Transverse colon (tissue), 4 donors: ENCODE data around the gene ZNF221. TPM values are rescaled to one million over a fixed set of nuclear protein-coding genes. Genes with fewer than 3 reads are reported as not detected.
A peak's percentile ranks its signal among the peaks of the same experiment; 100 is the strongest.

Experiments
- DNase-seq: peaks from one replicate; pipeline ENCODE4 v3.0.0-alpha.2; 2019
- H3K27ac ChIP-seq, 4 donors: fragments of 200-600 bp; sonication (generic); 2 replicates each; pipeline ENCODE4 v1.5.1; 2016 to 2018; ENCODE audit warnings: inconsistent platforms in 4 of 4
- H3K27me3 ChIP-seq: fragments of 200-600 bp; sonication (generic); 2 replicates; pipeline ENCODE4 v1.5.1; 2017; ENCODE audit warnings: inconsistent platforms
- H3K36me3 ChIP-seq, 4 donors: fragments of 200-600 bp; sonication (generic); 2 replicates each; pipeline ENCODE4 v1.5.1; 2017 to 2019; ENCODE audit warnings: inconsistent platforms in 4 of 4
- H3K4me1 ChIP-seq, 4 donors: fragments of 200-600 bp; sonication (generic); 2 replicates each; pipeline ENCODE4 v1.5.1; 2017 to 2020; ENCODE audit warnings: inconsistent platforms in 4 of 4
- H3K4me3 ChIP-seq, 4 donors: fragments of 200-600 bp; sonication (generic); 1 replicate in 1 of 4; 2 replicates in 3 of 4; pipeline versions ENCODE4 v1.5.1 to v1.6.1; 2017 to 2019; ENCODE audit warnings: inconsistent platforms in 4 of 4
- H3K9me3 ChIP-seq, 2 donors: fragments of 200-600 bp; sonication (generic); 2 replicates each; pipeline ENCODE4 v1.5.1; 2017 to 2019; ENCODE audit warnings: inconsistent platforms in 2 of 2
- EP300 ChIP-seq: sonication (generic); formaldehyde crosslinking; IDR thresholded peaks from one replicate; pipeline ENCODE4 v1.6.1; 2017; ENCODE audit warnings: antibody characterized with exemption, low read depth
- POLR2A ChIP-seq: fragments of 450-650 bp; IDR thresholded peaks from one replicate; pipeline ENCODE4 v1.6.1; 2016; ENCODE audit warnings: antibody characterized with exemption, mild to moderate bottlenecking, moderate library complexity
- POLR2AphosphoS5 ChIP-seq, 3 donors: sonication (generic); formaldehyde crosslinking; IDR thresholded peaks; one replicate each; pipeline ENCODE4 v1.6.1; 2016; ENCODE audit warnings: antibody characterized with exemption in 3 of 3
- WGBS, 2 donors: methylation state at CpG; one replicate each; pipeline ENCODE4 v1.1.5; 2018; ENCODE audit warnings: low coverage in 1 of 2; 5-methylcytosine and 5-hydroxymethylcytosine counted together
- in situ Hi-C, 4 donors: fragments of 200-750 bp; cut with MboI; loops; one replicate each; pipeline versions ENCODE4 v1.15.0 to v1.15.1; 2017; ENCODE audit warnings: low sequenced_read_pairs in 3 of 4, low pct_ligation_motif_present in 1 of 4, low pct_unique_long_range_greater_than_20kb in 1 of 4
- intact Hi-C: fragments of 100-400 bp; cut with DNase I; formaldehyde crosslinking; loops from one replicate; pipeline ENCODE4 v1.15.1; 2023; ENCODE audit warnings: low total_unique reads
- total RNA-seq, 4 donors: library from RNA; depleted of rRNA; stranded (reverse); fragments of >200 nt; gene quantifications; one replicate each; pipeline ENCODE4 v1.1.0, GENCODE V29; 2016
- TF ChIP-seq, protein P1 (sequence below), 5 experiments: fragments of 200-600 bp in 3 of 5; fragments of 450-650 bp in 2 of 5; sonication (generic) in 3 of 5; IDR thresholded peaks; 1 replicate in 2 of 5; 2 replicates in 3 of 5; pipeline ENCODE4 v1.5.1; 2016 to 2017; ENCODE audit warnings: antibody characterized with exemption in 5 of 5, inconsistent platforms in 3 of 5, mild to moderate bottlenecking in 2 of 5, moderate library complexity in 1 of 5

Gene ZNF221
- total RNA-seq, 4 donors from 2014 or later = 1.00 to 32.2 (median 3.7) TPM

- TF ChIP-seq, protein P1, sequence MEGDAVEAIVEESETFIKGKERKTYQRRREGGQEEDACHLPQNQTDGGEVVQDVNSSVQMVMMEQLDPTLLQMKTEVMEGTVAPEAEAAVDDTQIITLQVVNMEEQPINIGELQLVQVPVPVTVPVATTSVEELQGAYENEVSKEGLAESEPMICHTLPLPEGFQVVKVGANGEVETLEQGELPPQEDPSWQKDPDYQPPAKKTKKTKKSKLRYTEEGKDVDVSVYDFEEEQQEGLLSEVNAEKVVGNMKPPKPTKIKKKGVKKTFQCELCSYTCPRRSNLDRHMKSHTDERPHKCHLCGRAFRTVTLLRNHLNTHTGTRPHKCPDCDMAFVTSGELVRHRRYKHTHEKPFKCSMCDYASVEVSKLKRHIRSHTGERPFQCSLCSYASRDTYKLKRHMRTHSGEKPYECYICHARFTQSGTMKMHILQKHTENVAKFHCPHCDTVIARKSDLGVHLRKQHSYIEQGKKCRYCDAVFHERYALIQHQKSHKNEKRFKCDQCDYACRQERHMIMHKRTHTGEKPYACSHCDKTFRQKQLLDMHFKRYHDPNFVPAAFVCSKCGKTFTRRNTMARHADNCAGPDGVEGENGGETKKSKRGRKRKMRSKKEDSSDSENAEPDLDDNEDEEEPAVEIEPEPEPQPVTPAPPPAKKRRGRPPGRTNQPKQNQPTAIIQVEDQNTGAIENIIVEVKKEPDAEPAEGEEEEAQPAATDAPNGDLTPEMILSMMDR (IDR thresholded peaks at IDR 0.05) = no peak
- TF ChIP-seq POLR2AphosphoS5 (IDR thresholded peaks at IDR 0.05) (no peak), POLR2A (no peak), EP300 (no peak)
- Histone ChIP-seq H3K4me1 (peaks cover 0 to 6% (median 6%) of the 10 kb centered on the region in 4 donors), H3K4me3 (no peak overlapping the region), H3K9me3 (peaks cover 6 to 12% of the 10 kb centered on the region in 2 donors), H3K36me3 (peaks cover 0 to 44% (median 18%) of the 10 kb centered on the region in 4 donors), H3K27ac (no peak overlapping the region), H3K27me3 (no peaks in the 10 kb centered on the region)
- WGBS, 2 donors = 94 to 97% methylated on average over 5 to 9 of the region's 10 CpGs
- in situ Hi-C loops = no loop called here
- intact Hi-C loops = no loop called here
- no peak for DNase-seq
These were observed 46.7 kb downstream of the ZNF221 start for GRCh38 chr19:43997631-43998290.

DNA sequence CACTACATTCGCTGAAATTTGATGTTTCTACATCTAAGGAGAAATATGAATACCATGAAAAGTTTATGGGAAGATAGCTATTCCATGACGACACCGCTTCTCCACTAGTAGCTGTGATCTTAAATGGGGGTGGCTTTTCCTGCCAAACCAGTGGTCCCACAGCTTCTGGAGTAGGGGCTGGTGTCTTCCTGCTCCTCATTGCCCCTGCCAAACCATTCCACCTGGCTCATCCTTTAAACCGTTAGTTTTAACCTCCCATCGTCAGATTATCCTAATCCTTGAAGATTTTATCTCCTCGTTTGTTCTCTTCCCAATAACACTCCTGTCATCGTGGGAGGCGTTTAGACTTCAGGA lies 51.2 kb downstream of the ZNF221 start:
- peaks cover 0 to 17% (median 14%) of the 10 kb centered on the region in 4 donors for H3K4me1 ChIP-seq
- H3K4me3 ChIP-seq = peak overlapping the region; percentile 41 to 95 (median 74)
- 10 to 17% methylated on average over 6 to 8 of the region's 8 CpGs for whole genome bisulfite sequencing, 2 donors
- H3K27me3 ChIP-seq = no peaks in the 10 kb centered on the region
- no peak for TF ChIP-seq POLR2AphosphoS5 (IDR thresholded peaks at IDR 0.05)
- TF ChIP-seq EP300 = no peak
- no peak for TF ChIP-seq POLR2A
- TF ChIP-seq, protein P1 (IDR thresholded peaks at IDR 0.05) = no peak
- DNase-seq = no peak
- H3K27ac ChIP-seq = peak overlapping the region; percentile 64 to 86 (median 74)
- peaks cover 10 to 11% of the 10 kb centered on the region in 2 donors for H3K9me3 ChIP-seq
- H3K36me3 ChIP-seq = peaks cover 0 to 7% (median 2%) of the 10 kb centered on the region in 4 donors
- in situ Hi-C loops (no loop called here), intact Hi-C loops (no loop called here)

- 0% methylated on average over 45 of the region's 48 CpGs; no CpG with 5 or more reads in 1 of the 2 donors for WGBS, 2 donors
- Histone ChIP-seq H3K27ac (peak within 1 kb of the TSS; percentile 64 to 86 (median 74)), H3K27me3 (no peaks in the 10 kb centered on the region), H3K36me3 (peaks cover 0 to 12% (median 6%) of the 10 kb centered on the region in 4 donors), H3K9me3 (peaks cover 15 to 16% of the 10 kb centered on the region in 2 donors), H3K4me3 (peak within 1 kb of the TSS; percentile 41 to 95 (median 74)), H3K4me1 (peaks cover 0 to 17% (median 14%) of the 10 kb centered on the region in 4 donors)
- intact Hi-C loops = no loop called here
- TF ChIP-seq, protein P1 (IDR thresholded peaks at IDR 0.05) = no peak
- TF ChIP-seq POLR2A (peak; percentile 33), EP300 (no peak), POLR2AphosphoS5 (IDR thresholded peaks at IDR 0.05) (peak; percentile 42 to 72 (median 67))
- in situ Hi-C loops = no loop called here
- DNase-seq = peak; percentile 93
These were observed 51.8 kb downstream of the ZNF221 start, which contains the start of gene ZNF230 for GRCh38 chr19:44002566-44003460. ZNF230 (plus strand) TSS chr19:44002957; CDS start chr19:44007079, 4,122 bp downstream.

GRCh38 chr19:44003461-44004009 lies 52.5 kb downstream of the ZNF221 start:
- Histone ChIP-seq H3K27ac (peak overlapping the region; percentile 64 to 86 (median 74)), H3K27me3 (no peaks in the 10 kb centered on the region), H3K36me3 (peaks cover 0 to 19% (median 9%) of the 10 kb centered on the region in 4 donors), H3K4me3 (peak overlapping the region; percentile 34 to 95 (median 74)), H3K4me1 (peaks cover 0 to 17% (median 14%) of the 10 kb centered on the region in 4 donors), H3K9me3 (peaks cover 16 to 17% of the 10 kb centered on the region in 2 donors)
- 2 to 40% methylated on average over 1 to 15 of the region's 15 CpGs for WGBS, 2 donors
- TF ChIP-seq, protein P1 (IDR thresholded peaks at IDR 0.05) = no peak
- TF ChIP-seq POLR2AphosphoS5 (IDR thresholded peaks at IDR 0.05) (no peak), POLR2A (no peak), EP300 (no peak)
- DNase-seq = peak; percentile 8
- intact Hi-C loops (no loop called here), in situ Hi-C loops (no loop called here)
